Measurements from ENCODE around the gene NFIB. TPM values are rescaled to one million over a fixed set of nuclear protein-coding genes. Genes with fewer than 3 reads are reported as not detected.

Gene NFIB
- total RNA-seq, 4 donors from 2014 or later = 24.0 to 40.9 (median 30.6) TPM

- Histone ChIP-seq H3K9me3 (no peaks in the 10 kb centered on the region), H3K4me3 (no peak overlapping the region), H3K27ac (peak overlapping the region; percentile 22 to 83 (median 71)), H3K4me1 (peaks cover 38 to 50% of the 10 kb centered on the region in 2 donors), H3K36me3 (no peaks in the 10 kb centered on the region), H3K27me3 (no peaks in the 10 kb centered on the region)
- intact Hi-C loops (cut with DNase I; ENCODE audit: low total_unique reads) (loop anchor here (1.0 to 5.0 kb wide), 2 partner anchors 31 to 62 kb away; partner anchors contain the start of gene NFIB), in situ Hi-C loops (cut with MboI; ENCODE audit: low sequenced_read_pairs in 4 of 4) (loop anchor here in 1 of 4 donors (10.0 kb wide), 1 partner anchor 54 kb away; no protein-coding TSS in a partner anchor)
- ATAC-seq = no peak
- no peak for TF ChIP-seq POLR2A (IDR thresholded peaks at IDR 0.05)
- TF ChIP-seq, protein P1, sequence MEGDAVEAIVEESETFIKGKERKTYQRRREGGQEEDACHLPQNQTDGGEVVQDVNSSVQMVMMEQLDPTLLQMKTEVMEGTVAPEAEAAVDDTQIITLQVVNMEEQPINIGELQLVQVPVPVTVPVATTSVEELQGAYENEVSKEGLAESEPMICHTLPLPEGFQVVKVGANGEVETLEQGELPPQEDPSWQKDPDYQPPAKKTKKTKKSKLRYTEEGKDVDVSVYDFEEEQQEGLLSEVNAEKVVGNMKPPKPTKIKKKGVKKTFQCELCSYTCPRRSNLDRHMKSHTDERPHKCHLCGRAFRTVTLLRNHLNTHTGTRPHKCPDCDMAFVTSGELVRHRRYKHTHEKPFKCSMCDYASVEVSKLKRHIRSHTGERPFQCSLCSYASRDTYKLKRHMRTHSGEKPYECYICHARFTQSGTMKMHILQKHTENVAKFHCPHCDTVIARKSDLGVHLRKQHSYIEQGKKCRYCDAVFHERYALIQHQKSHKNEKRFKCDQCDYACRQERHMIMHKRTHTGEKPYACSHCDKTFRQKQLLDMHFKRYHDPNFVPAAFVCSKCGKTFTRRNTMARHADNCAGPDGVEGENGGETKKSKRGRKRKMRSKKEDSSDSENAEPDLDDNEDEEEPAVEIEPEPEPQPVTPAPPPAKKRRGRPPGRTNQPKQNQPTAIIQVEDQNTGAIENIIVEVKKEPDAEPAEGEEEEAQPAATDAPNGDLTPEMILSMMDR (IDR thresholded peaks at IDR 0.05 in 4 of 5, conservative IDR thresholded peaks at IDR 0.05 in 1 of 5) = no peak
- no peak for DNase-seq
Observed at GRCh38 chr9:14250794-14251153, 63.2 kb downstream of the NFIB start.

- Histone ChIP-seq H3K4me1 (peaks cover 43 to 55% of the 10 kb centered on the region in 2 donors), H3K36me3 (no peaks in the 10 kb centered on the region), H3K4me3 (no peak overlapping the region), H3K27me3 (no peaks in the 10 kb centered on the region), H3K9me3 (no peaks in the 10 kb centered on the region), H3K27ac (no peak overlapping the region)
- TF ChIP-seq, protein P1 (IDR thresholded peaks at IDR 0.05 in 4 of 5, conservative IDR thresholded peaks at IDR 0.05 in 1 of 5) = no peak
- no peak for TF ChIP-seq POLR2A (IDR thresholded peaks at IDR 0.05)
- ATAC-seq (no peak), DNase-seq (no peak)
- in situ Hi-C loops (cut with MboI; ENCODE audit: low sequenced_read_pairs in 4 of 4) (no loop called here), intact Hi-C loops (cut with DNase I; ENCODE audit: low total_unique reads) (no loop called here)
Observed at GRCh38 chr9:14249527-14249926, 64.4 kb downstream of the NFIB start.

DNA sequence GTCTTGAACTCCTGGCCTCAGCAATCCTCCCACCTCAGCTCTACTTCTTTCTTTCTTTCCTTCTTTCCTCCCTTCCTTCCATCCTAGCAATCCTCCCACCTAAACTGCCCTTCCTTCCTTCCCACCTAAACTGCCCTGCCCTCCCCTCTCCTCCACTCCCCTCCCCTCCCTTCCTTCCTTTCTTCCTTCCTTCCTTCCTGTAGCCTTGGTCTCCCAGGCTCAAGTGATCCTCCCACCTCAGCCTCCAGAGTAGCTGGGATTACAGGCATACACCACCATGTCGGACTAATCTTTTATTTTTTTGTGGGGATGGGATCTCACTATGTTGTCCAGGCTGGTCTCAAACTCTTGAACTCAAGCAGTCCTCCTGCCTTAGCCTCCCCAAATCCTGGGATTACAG, 65.8 kb downstream of the NFIB start:
- ATAC-seq = no peak
- H3K4me3 ChIP-seq = no peak overlapping the region
- TF ChIP-seq, protein P1 (IDR thresholded peaks at IDR 0.05 in 4 of 5, conservative IDR thresholded peaks at IDR 0.05 in 1 of 5) = no peak
- no peak overlapping the region for H3K27ac ChIP-seq
- peaks cover 53 to 60% of the 10 kb centered on the region in 2 donors for H3K4me1 ChIP-seq
- in situ Hi-C loops (cut with MboI; ENCODE audit: low sequenced_read_pairs in 4 of 4) (no loop called here), intact Hi-C loops (cut with DNase I; ENCODE audit: low total_unique reads) (no loop called here)
- H3K9me3 ChIP-seq = no peaks in the 10 kb centered on the region
- no peaks in the 10 kb centered on the region for H3K36me3 ChIP-seq
- no peak for DNase-seq
- H3K27me3 ChIP-seq = no peaks in the 10 kb centered on the region

GRCh38 chr9:14247577-14247976, 66.4 kb downstream of the NFIB start:
- Histone ChIP-seq H3K27ac (no peak overlapping the region), H3K9me3 (no peaks in the 10 kb centered on the region), H3K4me3 (no peak overlapping the region), H3K36me3 (no peaks in the 10 kb centered on the region), H3K27me3 (no peaks in the 10 kb centered on the region), H3K4me1 (peaks cover 50 to 57% of the 10 kb centered on the region in 2 donors)
- ATAC-seq = no peak
- in situ Hi-C loops (cut with MboI; ENCODE audit: low sequenced_read_pairs in 4 of 4) = no loop called here
- no peak for DNase-seq
- no peak for TF ChIP-seq POLR2A (IDR thresholded peaks at IDR 0.05)
- TF ChIP-seq, protein P1 (IDR thresholded peaks at IDR 0.05 in 4 of 5, conservative IDR thresholded peaks at IDR 0.05 in 1 of 5) = no peak
- intact Hi-C loops (cut with DNase I; ENCODE audit: low total_unique reads) = no loop called here

DNA sequence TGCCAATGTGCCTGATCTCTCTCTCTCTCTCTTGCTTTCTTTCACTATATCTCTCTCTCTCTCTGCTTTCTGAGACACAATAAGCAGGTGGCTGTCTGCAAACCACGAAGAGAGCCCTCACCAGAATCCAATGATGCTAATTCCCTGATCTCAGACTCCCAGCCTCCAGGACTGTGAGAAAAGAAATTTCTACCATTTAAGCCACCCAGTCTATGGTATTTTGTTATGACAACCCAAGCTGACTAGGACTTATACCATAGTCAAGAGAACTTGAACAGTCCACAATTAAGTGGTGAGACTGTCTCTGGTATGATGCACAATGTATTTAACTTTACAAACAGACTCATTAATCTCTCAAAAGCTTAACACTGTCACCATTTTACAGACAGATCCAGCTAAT, 67.0 kb downstream of the NFIB start:
- in situ Hi-C loops (cut with MboI; ENCODE audit: low sequenced_read_pairs in 4 of 4) = no loop called here

More for the DNA sequence above, 67.0 kb downstream of the NFIB start:
- no peak for DNase-seq
- TF ChIP-seq, protein P1 (IDR thresholded peaks at IDR 0.05 in 4 of 5, conservative IDR thresholded peaks at IDR 0.05 in 1 of 5) = no peak
- TF ChIP-seq POLR2A (IDR thresholded peaks at IDR 0.05) = no peak
- Histone ChIP-seq H3K9me3 (no peaks in the 10 kb centered on the region), H3K4me1 (peaks cover 45 to 55% of the 10 kb centered on the region in 2 donors), H3K27ac (no peak overlapping the region), H3K4me3 (no peak overlapping the region), H3K27me3 (no peaks in the 10 kb centered on the region), H3K36me3 (no peaks in the 10 kb centered on the region)
- intact Hi-C loops (cut with DNase I; ENCODE audit: low total_unique reads) = no loop called here
- ATAC-seq = no peak
